A549 treated with CpdA at 1 μM for 4 hours (cell line): Measurements from ENCODE around the gene SOCS3. TPM values are rescaled to one million over a fixed set of nuclear protein-coding genes. Genes with fewer than 3 reads are reported as not detected.

Source experiments
- total RNA-seq: library from RNA; stranded (reverse); fragments of 200-300 nt; extraction: Qiagen RNA extraction; gene quantifications from 5 replicates; pipeline ENCODE4 v1.2.3, GENCODE V29; 2022; ENCODE audit warnings: low read depth

The SOCS3 gene
- total RNA-seq = 33.3 to 47.2 TPM (median 40.3 TPM) in 5 replicates

GRCh38 chr17:78359997-78360370 is at the start of gene SOCS3:
TSS of gene SOCS3 (minus strand) at chr17:78360077. CDS start at chr17:78359095, 982 bp downstream.

GRCh38 chr17:78378225-78379130 is 18.6 kb upstream of the SOCS3 start, which contains the start of gene PGS1:
TSS of gene PGS1 (plus strand) at chr17:78378649. CDS start at chr17:78378666, 17 bp downstream.

Other genes with a start within 250 kb of the SOCS3 start
- gene TMC6, start 231.3 kb downstream of the SOCS3 start, total RNA-seq = 8.5 to 11.4 TPM (median 10.5 TPM) in 5 replicates
- 0.22 to 0.43 TPM (median 0.38 TPM) in 5 replicates for gene TMC8, start 229.3 kb downstream of the SOCS3 start, total RNA-seq
- not detected in 5 replicates for gene C17orf99, start 213.7 kb downstream of the SOCS3 start, total RNA-seq
- gene SYNGR2, start 191.5 kb downstream of the SOCS3 start, total RNA-seq = 110 to 207 TPM (median 195 TPM) in 5 replicates
- 213 to 277 TPM (median 227 TPM) in 5 replicates for gene TK1, start 173.0 kb downstream of the SOCS3 start, total RNA-seq
- gene AFMID, start 172.7 kb downstream of the SOCS3 start, total RNA-seq = 41.9 to 63.1 TPM (median 42.2 TPM) in 5 replicates
- 101 to 114 TPM (median 110 TPM) in 5 replicates for gene BIRC5, start 145.8 kb downstream of the SOCS3 start, total RNA-seq
- gene TMEM235, start 128.4 kb downstream of the SOCS3 start, total RNA-seq = not detected in 5 replicates
- 21.8 to 28.7 TPM (median 28.0 TPM) in 5 replicates for gene PGS1, start 18.6 kb upstream of the SOCS3 start, total RNA-seq
- 1.4 to 2.6 TPM (median 1.5 TPM) in 5 replicates for gene DNAH17, start 217.3 kb upstream of the SOCS3 start, total RNA-seq